K562 (cell line): ENCODE data around the gene GP1BA. TPM values are rescaled to one million over a fixed set of nuclear protein-coding genes. Genes with fewer than 3 reads are reported as not detected.

ENCODE experiments used
- ATF3 ChIP-seq, 2 experiments: fragments of 450-650 bp in 1 of 2; sonication (generic) in 1 of 2; formaldehyde crosslinking in 1 of 2; IDR thresholded peaks in 1 of 2; conservative IDR thresholded peaks in 1 of 2; 2 replicates each; pipeline versions ENCODE4 v1.6.1 to v1.8.1; 2016 to 2023; ENCODE audit warnings: mild to moderate bottlenecking in 2 of 2, moderate library complexity in 2 of 2, inconsistent platforms in 1 of 2, missing genetic modification reagents in 1 of 2
- CBX2 ChIP-seq: fragments of 200-600 bp; sonication (generic); IDR thresholded peaks from one replicate; pipeline ENCODE4 v1.6.1; 2012; ENCODE audit warnings: mild to moderate bottlenecking, low read length, inconsistent platforms; ENCODE audit not compliant: insufficient read depth, poor library complexity, severe bottlenecking
- CBX3 ChIP-seq, 2 experiments: IDR thresholded peaks; 1 replicate in 1 of 2; 2 replicates in 1 of 2; pipeline ENCODE4 v1.6.1; 2012; ENCODE audit warnings: inconsistent platforms in 2 of 2, low read length in 2 of 2, borderline replicate concordance in 1 of 2, control low read depth in 1 of 2
- CHAMP1 ChIP-seq: fragments of 450-650 bp; IDR thresholded peaks from 2 replicates; pipeline ENCODE4 v1.6.1; 2016; ENCODE audit warnings: mild to moderate bottlenecking
- CHCHD3 ChIP-seq: fragments of 250-450 bp; sonication (Bioruptor Pico); IDR thresholded peaks from 2 replicates; pipeline ENCODE4 v2.1.2; 2022; ENCODE audit warnings: mild to moderate bottlenecking
- GTF3C2 ChIP-seq: IDR thresholded peaks from 3 replicates; pipeline ENCODE4 v1.6.1; 2011; ENCODE audit warnings: borderline replicate concordance, mild to moderate bottlenecking, moderate library complexity; ENCODE audit not compliant: insufficient read length; ENCODE audit errors: extremely low read depth
- IRF9 ChIP-seq: fragments of 450-650 bp; IDR thresholded peaks from 2 replicates; pipeline ENCODE4 v1.6.1; 2016; ENCODE audit warnings: missing biosample characterization, missing genetic modification characterization
- POLR3A ChIP-seq: IDR thresholded peaks from 2 replicates; pipeline ENCODE4 v1.6.1; 2011; ENCODE audit warnings: borderline replicate concordance, mild to moderate bottlenecking, moderate library complexity; ENCODE audit not compliant: insufficient read length, insufficient read depth; ENCODE audit errors: extremely low read depth
- SIRT6 ChIP-seq: IDR thresholded peaks from one replicate; pipeline ENCODE4 v1.6.1; 2012; ENCODE audit warnings: low read depth, mild to moderate bottlenecking, control low read depth, inconsistent platforms, low read length, moderate library complexity
- SRSF7 ChIP-seq: fragments of 200-400 bp; formaldehyde crosslinking; optimal IDR thresholded peaks from 2 replicates; pipeline ENCODE3; 2017; ENCODE audit warnings: mild to moderate bottlenecking, low read depth, low read length
- STAG1 ChIP-seq: sonication (generic); formaldehyde crosslinking; IDR thresholded peaks from 2 replicates; pipeline ENCODE4 v1.5.0; 2020; ENCODE audit warnings: missing genetic modification reagents, borderline replicate concordance
- ZBTB26 ChIP-seq: fragments of 450-650 bp; formaldehyde crosslinking; IDR thresholded peaks from 2 replicates; pipeline ENCODE4 v1.4.0; 2022; ENCODE audit warnings: missing genetic modification characterization
- ZNF655 ChIP-seq: fragments of 250-450 bp; sonication (Bioruptor Pico); IDR thresholded peaks from 2 replicates; pipeline ENCODE4 v1.5.0; 2021
- polyA plus RNA-seq, 8 experiments: library from polyadenylated mRNA; depleted of rRNA in 4 of 8; stranded (reverse) in 5 of 8; unstranded in 3 of 8; fragments of >200 nt; fragmentation: Nextera tagmentation in 2 of 8; fragmentation: Illumina TruSeq in 1 of 8; extraction: Ambion mirVana in 2 of 8; extraction: Trizol in 1 of 8; gene quantifications; 2 replicates each; pipeline versions ENCODE4 v1.2.1 to v1.2.3, GENCODE V29; 2011 to 2014; ENCODE audit warnings: inconsistent platforms in 1 of 8, missing spikeins in 1 of 8
- total RNA-seq, 7 experiments: library from RNA; depleted of rRNA in 6 of 7; stranded (reverse); fragments of >200 nt in 6 of 7; fragmentation: Illumina TruSeq in 2 of 7; extraction: Trizol in 2 of 7; gene quantifications; 2 replicates each; pipeline versions ENCODE4 v1.2.1 to v1.2.3, GENCODE V29; 2011 to 2021; ENCODE audit warnings: low replicate concordance in 1 of 7

The GP1BA gene
- total and polyA plus RNA-seq, 9 of the 15 experiments (the other 6 are each of a cell fraction or from before 2014, with no cell fraction given), result 0.01 TPM; not detected in 8

- TF ChIP-seq ZBTB26 (CRISPR knock-in tag) (no peak), SRSF7 (no peak), CHCHD3 (CRISPR knock-in tag) (no peak), ATF3 (IDR thresholded peaks at IDR 0.05) (no peak), ATF3 (CRISPR knock-in tag; conservative IDR thresholded peaks at IDR 0.05) (no peak), CBX2 (no peak), POLR3A (no peak), STAG1 (CRISPR knock-in tag) (no peak), SIRT6 (no peak), CBX3 (IDR thresholded peaks at IDR 0.05; ENCODE audit: borderline replicate concordance in 1 of 2, low read length in 2 of 2) (peak in 1 of 2 experiments; percentile 42; a peak in 1 of 3 replicates), IRF9 (tag) (no peak), GTF3C2 (no peak), ZNF655 (CRISPR knock-in tag) (no peak), CHAMP1 (no peak)
Measured at GRCh38 chr17:4966844-4967538, 34.9 kb downstream of the GP1BA start (continued).
